Measurements from ENCODE around the gene CEP89.

Gene CEP89

GRCh38 chr19:32877977-32878745 is 93.6 kb downstream of the CEP89 start:
- Histone ChIP-seq H3K27me3 (ENCODE audit: insufficient read depth, low read length) (no peaks in the 10 kb centered on the region), H3K9ac (ENCODE audit: low read length) (no peak overlapping the region), H3K4me1 (ENCODE audit: insufficient read depth, low read length, severe bottlenecking) (no peaks in the 10 kb centered on the region), H3F3A (ENCODE audit: insufficient read depth, low read length) (no peaks in the 10 kb centered on the region), H3K9me2 (ENCODE audit: low read depth, low read length) (no peaks in the 10 kb centered on the region), H3K9me3 (ENCODE audit: low read length) (no peaks in the 10 kb centered on the region), H4K20me1 (ENCODE audit: insufficient read depth, low read length) (no peaks in the 10 kb centered on the region), H3K27ac (ENCODE audit: low read depth, low read length, poor library complexity, severe bottlenecking) (no peak overlapping the region), H3K4me2 (ENCODE audit: low read length) (no peak overlapping the region), H3K4me3 (ENCODE audit: low read depth, low read length, poor library complexity, severe bottlenecking) (no peak overlapping the region), H2AFZ (ENCODE audit: low read length) (no peak overlapping the region), H3K36me3 (ENCODE audit: insufficient read depth, low read length) (no peaks in the 10 kb centered on the region), H3K79me2 (ENCODE audit: insufficient read depth, low read length) (no peaks in the 10 kb centered on the region)
- no peak for TF ChIP-seq CTCF (IDR thresholded peaks at IDR 0.05; ENCODE audit: low read length)
- no peak for TF ChIP-seq EZH2 (IDR thresholded peaks at IDR 0.05; ENCODE audit: borderline replicate concordance, low read length)

- H3K27ac ChIP-seq (ENCODE audit: low read depth, low read length, poor library complexity, severe bottlenecking) = no peak overlapping the region
- H3K27me3 ChIP-seq (ENCODE audit: insufficient read depth, low read length) = no peaks in the 10 kb centered on the region
- no peaks in the 10 kb centered on the region for H3K4me1 ChIP-seq (ENCODE audit: insufficient read depth, low read length, severe bottlenecking)
- H3K4me2 ChIP-seq (ENCODE audit: low read length) = no peak overlapping the region
- H3K9me2 ChIP-seq (ENCODE audit: low read depth, low read length) = no peaks in the 10 kb centered on the region
- no peak for TF ChIP-seq EZH2 (IDR thresholded peaks at IDR 0.05; ENCODE audit: borderline replicate concordance, low read length)
- no peak for TF ChIP-seq CTCF (IDR thresholded peaks at IDR 0.05; ENCODE audit: low read length)
- no peaks in the 10 kb centered on the region for H3F3A ChIP-seq (ENCODE audit: insufficient read depth, low read length)
- H3K4me3 ChIP-seq (ENCODE audit: low read depth, low read length, poor library complexity, severe bottlenecking) = no peak overlapping the region
- H3K36me3 ChIP-seq (ENCODE audit: insufficient read depth, low read length) = no peaks in the 10 kb centered on the region
- no peaks in the 10 kb centered on the region for H4K20me1 ChIP-seq (ENCODE audit: insufficient read depth, low read length)
- H2AFZ ChIP-seq (ENCODE audit: low read length) = no peak overlapping the region
- H3K9ac ChIP-seq (ENCODE audit: low read length) = no peak overlapping the region
- no peaks in the 10 kb centered on the region for H3K9me3 ChIP-seq (ENCODE audit: low read length)
- H3K79me2 ChIP-seq (ENCODE audit: insufficient read depth, low read length) = no peaks in the 10 kb centered on the region
Measured at GRCh38 chr19:32877323-32877912, 94.3 kb downstream of the CEP89 start.

GRCh38 chr19:32876919-32877285 is 94.9 kb downstream of the CEP89 start:
- no peak overlapping the region for H2AFZ ChIP-seq (ENCODE audit: low read length)

More at GRCh38 chr19:32876919-32877285, 94.9 kb downstream of the CEP89 start:
- Histone ChIP-seq H4K20me1 (ENCODE audit: insufficient read depth, low read length) (no peaks in the 10 kb centered on the region), H3K36me3 (ENCODE audit: insufficient read depth, low read length) (no peaks in the 10 kb centered on the region), H3K9me3 (ENCODE audit: low read length) (no peaks in the 10 kb centered on the region), H3K4me2 (ENCODE audit: low read length) (no peak overlapping the region), H3K79me2 (ENCODE audit: insufficient read depth, low read length) (no peaks in the 10 kb centered on the region), H3K9ac (ENCODE audit: low read length) (no peak overlapping the region), H3K27ac (ENCODE audit: low read depth, low read length, poor library complexity, severe bottlenecking) (no peak overlapping the region), H3K4me3 (ENCODE audit: low read depth, low read length, poor library complexity, severe bottlenecking) (no peak overlapping the region), H3F3A (ENCODE audit: insufficient read depth, low read length) (no peaks in the 10 kb centered on the region), H3K9me2 (ENCODE audit: low read depth, low read length) (no peaks in the 10 kb centered on the region), H3K27me3 (ENCODE audit: insufficient read depth, low read length) (no peaks in the 10 kb centered on the region), H3K4me1 (ENCODE audit: insufficient read depth, low read length, severe bottlenecking) (no peaks in the 10 kb centered on the region)
- TF ChIP-seq EZH2 (IDR thresholded peaks at IDR 0.05; ENCODE audit: borderline replicate concordance, low read length) (no peak), CTCF (IDR thresholded peaks at IDR 0.05; ENCODE audit: low read length) (no peak)
